Amniotic stem cell (primary cell): ENCODE measurements around the gene ALLC.

Source experiments
- DNase-seq: peaks from one replicate; lab custom pipeline; 2025; lab: John Stamatoyannopoulos, UW

The ALLC gene

GRCh38 chr2:3679180-3679579 lies 21.2 kb downstream of the ALLC start:
- DNase-seq, result no peak

- no peak for DNase-seq
Measured at GRCh38 chr2:3679616-3680393, 21.8 kb downstream of the ALLC start.

GRCh38 chr2:3680548-3681345 lies 22.7 kb downstream of the ALLC start:
- DNase-seq, result no peak

GRCh38 chr2:3681625-3682024 lies 23.6 kb downstream of the ALLC start:
- no peak for DNase-seq

GRCh38 chr2:3682811-3683210 lies 24.8 kb downstream of the ALLC start:
- no peak for DNase-seq

GRCh38 chr2:3683748-3684454 lies 25.9 kb downstream of the ALLC start:
- no peak for DNase-seq

- no peak for DNase-seq
Measured at GRCh38 chr2:3689998-3690748, 32.2 kb downstream of the ALLC start.

GRCh38 chr2:3692375-3692774 lies 34.4 kb downstream of the ALLC start:
- no peak for DNase-seq

GRCh38 chr2:3696545-3696944 lies 38.5 kb downstream of the ALLC start:
- no peak for DNase-seq

- DNase-seq, result no peak
Measured at GRCh38 chr2:3701071-3701470, 43.1 kb downstream of the ALLC start.

GRCh38 chr2:3703236-3703756 lies 45.3 kb downstream of the ALLC start, which contains the start of gene DCDC2C:
Gene DCDC2C (plus strand): TSS chr2:3703575. CDS start chr2:3703752, 177 bp downstream.
- no peak for DNase-seq

- no peak for DNase-seq
Measured at GRCh38 chr2:3703757-3704355, 45.9 kb downstream of the ALLC start.

- no peak for DNase-seq
Measured at GRCh38 chr2:3704692-3705091, 46.7 kb downstream of the ALLC start.

- DNase-seq, result no peak
Measured at GRCh38 chr2:3705782-3706181, 47.8 kb downstream of the ALLC start.

GRCh38 chr2:3706892-3707291 lies 48.9 kb downstream of the ALLC start:
- DNase-seq, result no peak

GRCh38 chr2:3708576-3708975 lies 50.6 kb downstream of the ALLC start:
- DNase-seq, result no peak

GRCh38 chr2:3709225-3709624 lies 51.2 kb downstream of the ALLC start:
- DNase-seq, result no peak

GRCh38 chr2:3712424-3712823 lies 54.4 kb downstream of the ALLC start:
- no peak for DNase-seq

GRCh38 chr2:3712831-3713503 lies 55.0 kb downstream of the ALLC start:
- no peak for DNase-seq

GRCh38 chr2:3718679-3719078 lies 60.7 kb downstream of the ALLC start:
- DNase-seq, result no peak

- DNase-seq, result no peak
Measured at GRCh38 chr2:3725002-3725401, 67.0 kb downstream of the ALLC start.
